ENCODE results near the gene PPP3CA. TPM values are rescaled to one million over a fixed set of nuclear protein-coding genes. Genes with fewer than 3 reads are reported as not detected.
A peak's percentile ranks its signal among the peaks of the same experiment; 100 is the strongest.

Gene PPP3CA
- total RNA-seq, 1 experiment from 2014 or later, result 133 TPM

DNA sequence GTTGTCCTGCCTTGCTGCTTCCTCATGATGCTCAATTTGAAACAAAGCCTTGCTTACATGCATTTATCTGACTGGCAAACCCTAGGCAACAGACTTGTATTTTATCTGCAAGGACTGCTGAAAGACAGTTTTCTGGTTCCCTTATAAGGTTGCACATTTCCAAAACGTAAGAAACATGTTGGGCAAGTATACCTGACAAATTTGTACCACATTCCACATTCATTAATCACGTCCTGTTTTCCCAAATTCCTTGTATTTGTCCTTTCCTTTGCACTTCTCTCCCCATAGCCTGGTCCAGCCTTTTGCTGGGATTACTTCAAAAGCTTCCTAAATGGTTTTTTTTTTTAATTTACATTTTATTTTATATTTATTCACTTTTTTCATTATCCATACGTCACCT, 310.1 kb downstream of the PPP3CA start:
- Histone ChIP-seq H3K4me3 (replicated peaks in 1 of 2; ENCODE audit: low read depth in 1 of 2, low read length in 2 of 2) (0 out of 4 replicates have a peak overlapping the region, but pooled peaks of 1 of the 2 experiments have one; percentile 14), H4K20me1 (ENCODE audit: insufficient read depth) (no peaks in the 10 kb centered on the region), H3K4me1 (ENCODE audit: control insufficient read depth in 1 of 2, insufficient read depth in 2 of 2, low read length in 2 of 2) (peaks cover 78 to 94% of the 10 kb centered on the region in 2 experiments), H2AFZ (ENCODE audit: low read depth, low read length, poor library complexity, severe bottlenecking) (no peak overlapping the region), H3K9ac (ENCODE audit: low read length) (peak overlapping the region; percentile 34), H3K27ac (ENCODE audit: low read depth, low read length) (peak overlapping the region; percentile 87), H3K27me3 (ENCODE audit: insufficient read depth, low read length) (no peaks in the 10 kb centered on the region), H3K9me2 (ENCODE audit: insufficient read depth) (no peaks in the 10 kb centered on the region), H3K79me2 (ENCODE audit: insufficient read depth, low read length) (no peaks in the 10 kb centered on the region; the same call in 1 of the 2 replicates), H3K4me2 (ENCODE audit: low read length) (peak overlapping the region; percentile 70), H3K9me3 (ENCODE audit: control insufficient read depth in 1 of 2, insufficient read depth in 1 of 2, low read depth in 1 of 2, low read length in 2 of 2) (no peaks in the 10 kb centered on the region), H3K36me3 (ENCODE audit: control insufficient read depth in 1 of 2, insufficient read depth in 2 of 2, low read length in 2 of 2) (no peaks in the 10 kb centered on the region)
- TF ChIP-seq EGR1 (IDR thresholded peaks at IDR 0.05; ENCODE audit: low read depth), result no peak
- TF ChIP-seq, protein P1, sequence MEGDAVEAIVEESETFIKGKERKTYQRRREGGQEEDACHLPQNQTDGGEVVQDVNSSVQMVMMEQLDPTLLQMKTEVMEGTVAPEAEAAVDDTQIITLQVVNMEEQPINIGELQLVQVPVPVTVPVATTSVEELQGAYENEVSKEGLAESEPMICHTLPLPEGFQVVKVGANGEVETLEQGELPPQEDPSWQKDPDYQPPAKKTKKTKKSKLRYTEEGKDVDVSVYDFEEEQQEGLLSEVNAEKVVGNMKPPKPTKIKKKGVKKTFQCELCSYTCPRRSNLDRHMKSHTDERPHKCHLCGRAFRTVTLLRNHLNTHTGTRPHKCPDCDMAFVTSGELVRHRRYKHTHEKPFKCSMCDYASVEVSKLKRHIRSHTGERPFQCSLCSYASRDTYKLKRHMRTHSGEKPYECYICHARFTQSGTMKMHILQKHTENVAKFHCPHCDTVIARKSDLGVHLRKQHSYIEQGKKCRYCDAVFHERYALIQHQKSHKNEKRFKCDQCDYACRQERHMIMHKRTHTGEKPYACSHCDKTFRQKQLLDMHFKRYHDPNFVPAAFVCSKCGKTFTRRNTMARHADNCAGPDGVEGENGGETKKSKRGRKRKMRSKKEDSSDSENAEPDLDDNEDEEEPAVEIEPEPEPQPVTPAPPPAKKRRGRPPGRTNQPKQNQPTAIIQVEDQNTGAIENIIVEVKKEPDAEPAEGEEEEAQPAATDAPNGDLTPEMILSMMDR (IDR thresholded peaks at IDR 0.05 in 2 of 3, conservative IDR thresholded peaks at IDR 0.05 in 1 of 3; ENCODE audit: borderline replicate concordance in 1 of 3, insufficient read depth in 1 of 3, low read depth in 2 of 3, low read length in 2 of 3), result no peak
- no peak for TF ChIP-seq ZFX (IDR thresholded peaks at IDR 0.05)
- TF ChIP-seq YY1 (IDR thresholded peaks at IDR 0.05; ENCODE audit: extremely low read depth, insufficient replicate concordance, low read depth, low read length), result no peak
- peak; percentile 70; the same call in 1 of the 2 replicates for TF ChIP-seq CBX3 (IDR thresholded peaks at IDR 0.05; ENCODE audit: low read depth)
- TF ChIP-seq TCF7L2 (IDR thresholded peaks at IDR 0.05; ENCODE audit: borderline replicate concordance, extremely low read depth, insufficient read depth, insufficient read length), result no peak
- TF ChIP-seq JUND (IDR thresholded peaks at IDR 0.05), result peak; percentile 77
- TF ChIP-seq SP1 (IDR thresholded peaks at IDR 0.05; ENCODE audit: low read depth), result peak; percentile 71; the same call in 1 of the 2 replicates
- TF ChIP-seq ZNF274 (IDR thresholded peaks at IDR 0.05; ENCODE audit: low read depth, low read length), result no peak
- peak; percentile 77 for TF ChIP-seq CEBPB (IDR thresholded peaks at IDR 0.05; ENCODE audit: low read depth)
- 0 out of 2 replicates have a peak, but pooled peaks have one; percentile 38 for TF ChIP-seq MAX (IDR thresholded peaks at IDR 0.05)
- TF ChIP-seq EZH2phosphoT487 (IDR thresholded peaks at IDR 0.05; ENCODE audit: borderline replicate concordance), result no peak
- TF ChIP-seq POLR2AphosphoS5 (IDR thresholded peaks at IDR 0.05; ENCODE audit: low read depth, low read length), result 0 out of 2 replicates have a peak, but pooled peaks have one; percentile 36
- peak; percentile 74 for TF ChIP-seq FOSL1 (IDR thresholded peaks at IDR 0.05; ENCODE audit: low read depth)
- peak; percentile 92 for TF ChIP-seq SRF (IDR thresholded peaks at IDR 0.05; ENCODE audit: low read depth)
- DNase-seq (ENCODE audit: low read depth, low spot score) (peak; percentile 54), ATAC-seq (peak; percentile 54)
- CTCF ChIA-PET, result no interaction called here
- BruUV-seq (replicated peaks), result no TSS peak
- intact Hi-C loops (cut with micrococcal nuclease), result no loop called here
- POLR2A ChIA-PET, result interaction anchor here (1.0 kb wide), 1 partner anchor 16 kb away, joined by 3 read pairs; no protein-coding TSS in a partner anchor
- RAD21 ChIA-PET (ENCODE audit: low non-redundant PET in 1 of 2, low total read pairs in 2 of 2, uncharacterized antibody in 2 of 2, unreplicated experiment in 2 of 2), result no interaction called here

Data from HCT116 (cell line).